Fibroblast of skin of abdomen (primary cell): ENCODE results near the gene SLC25A19.
"Not testable (repeated sequence)": the region's sequence is repeated elsewhere in the genome, so short reads cannot be mapped to it uniquely, and the experiment has no call there.

Source experiments
- DNase-seq: peaks from one replicate; pipeline ENCODE4 v3.0.0-alpha.2; 2013

The SLC25A19 gene

DNA sequence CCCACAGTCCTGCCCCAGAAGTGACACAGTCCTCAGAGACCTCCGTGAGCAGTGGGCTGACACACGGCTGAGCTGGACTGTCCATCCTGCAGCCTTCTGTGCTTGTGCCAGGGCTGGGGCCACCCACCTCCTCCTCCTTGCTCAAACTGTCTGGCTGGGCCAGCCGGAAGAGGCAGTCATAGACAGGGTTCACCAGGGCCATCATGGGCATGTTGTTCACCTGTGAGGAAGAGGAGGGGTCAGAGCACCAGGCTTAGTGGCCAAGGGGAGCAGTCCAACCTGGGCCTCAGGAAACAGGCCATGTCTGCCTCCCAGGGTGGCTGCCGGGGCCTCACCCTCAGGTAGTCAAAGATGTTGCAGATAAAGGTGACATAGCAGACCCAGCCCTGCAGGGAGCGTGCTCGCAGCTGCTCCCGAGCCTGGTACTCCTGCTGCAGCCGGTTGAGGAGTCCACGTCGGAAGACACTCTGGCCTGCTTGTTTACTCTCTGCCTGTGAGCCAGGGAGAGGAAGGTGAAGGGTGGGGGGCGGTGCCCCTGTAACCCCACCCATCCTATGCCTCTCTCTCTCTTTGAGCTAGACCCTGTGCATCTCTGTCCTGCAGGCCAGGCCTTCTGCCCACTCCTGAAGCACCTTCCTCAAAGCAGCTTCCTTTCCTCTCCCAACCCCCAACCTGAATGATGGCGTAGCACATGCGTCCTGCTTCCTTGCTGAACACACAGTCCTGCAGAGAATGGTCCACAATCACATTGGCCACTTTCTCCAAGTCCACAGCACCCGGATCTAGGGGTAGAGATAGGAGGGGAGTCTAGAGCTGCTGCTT, 21.6 kb downstream of the SLC25A19 start:
- DNase-seq, result no peak

- no peak for DNase-seq
Observed at GRCh38 chr17:75267153-75267410, 22.2 kb downstream of the SLC25A19 start.

GRCh38 chr17:75266316-75267152, 22.7 kb downstream of the SLC25A19 start:
- DNase-seq, result no peak

DNA sequence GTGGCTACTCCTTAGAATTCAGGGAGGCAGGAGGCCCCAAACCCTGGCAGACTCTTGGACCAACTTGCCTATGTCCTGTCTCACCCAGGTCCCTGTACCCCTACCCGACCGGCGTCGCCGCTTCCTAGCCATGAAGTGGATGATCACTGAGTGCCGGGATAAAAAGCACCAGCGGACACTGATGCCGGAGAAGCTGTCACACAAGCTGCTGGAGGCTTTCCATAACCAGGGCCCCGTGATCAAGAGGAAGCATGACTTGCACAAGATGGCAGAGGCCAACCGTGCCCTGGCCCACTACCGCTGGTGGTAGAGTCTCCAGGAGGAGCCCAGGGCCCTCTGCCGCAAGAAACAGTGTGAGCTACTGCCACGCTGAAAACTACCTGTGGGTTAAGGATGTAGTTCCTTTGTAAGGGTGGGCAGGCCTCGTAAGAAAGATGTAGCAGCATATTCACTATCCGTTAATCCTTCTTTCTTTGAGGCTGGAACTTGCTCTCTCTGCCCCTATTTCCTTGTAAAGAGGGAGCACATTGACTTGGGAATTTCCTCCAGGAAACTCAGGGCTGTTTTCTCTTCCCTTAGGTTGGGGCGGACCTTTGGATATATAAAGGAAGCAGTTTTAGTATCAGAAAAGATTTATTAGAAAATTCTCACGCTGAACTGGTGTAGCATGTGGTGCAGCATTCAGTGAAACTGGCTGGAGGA, 23.5 kb downstream of the SLC25A19 start:
- no peak for DNase-seq

- DNase-seq, result no peak
Observed at GRCh38 chr17:75263055-75263454, 26.2 kb downstream of the SLC25A19 start.

DNA sequence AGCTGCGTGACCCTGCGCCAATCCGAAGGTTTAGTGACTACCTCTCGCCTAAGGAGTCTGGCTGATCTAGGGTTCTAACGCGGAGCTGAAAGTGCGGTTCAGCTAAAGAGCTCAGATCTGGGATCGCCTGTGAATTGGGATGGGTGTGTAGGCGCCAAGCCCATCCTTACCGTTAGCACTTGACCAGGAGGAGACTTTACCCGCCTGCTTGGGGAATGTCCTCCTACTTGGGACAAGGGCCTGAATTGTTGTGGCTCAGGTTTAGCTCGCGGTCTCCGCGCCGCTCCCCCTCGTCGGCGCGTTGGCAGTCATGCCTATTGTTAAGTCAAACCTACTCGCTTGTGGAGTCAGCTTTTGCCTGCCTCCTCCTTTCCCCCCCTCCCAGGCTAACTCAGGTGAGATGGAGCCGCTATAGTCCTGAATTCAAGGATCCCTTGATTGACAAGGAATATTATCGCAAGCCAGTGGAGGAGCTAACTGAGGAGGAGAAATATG, 27.1 kb downstream of the SLC25A19 start:
- DNase-seq, result no peak

GRCh38 chr17:75261336-75262111, 27.7 kb downstream of the SLC25A19 start, which contains the start of the genes GGA3 and MRPS7:
TSS of gene GGA3 (minus strand) at chr17:75261606. CDS start at chr17:75261587, 19 bp downstream.
TSS of gene MRPS7 (plus strand) at chr17:75261879. CDS start at chr17:75261901, 22 bp downstream.
- peak; percentile 94 for DNase-seq

DNA sequence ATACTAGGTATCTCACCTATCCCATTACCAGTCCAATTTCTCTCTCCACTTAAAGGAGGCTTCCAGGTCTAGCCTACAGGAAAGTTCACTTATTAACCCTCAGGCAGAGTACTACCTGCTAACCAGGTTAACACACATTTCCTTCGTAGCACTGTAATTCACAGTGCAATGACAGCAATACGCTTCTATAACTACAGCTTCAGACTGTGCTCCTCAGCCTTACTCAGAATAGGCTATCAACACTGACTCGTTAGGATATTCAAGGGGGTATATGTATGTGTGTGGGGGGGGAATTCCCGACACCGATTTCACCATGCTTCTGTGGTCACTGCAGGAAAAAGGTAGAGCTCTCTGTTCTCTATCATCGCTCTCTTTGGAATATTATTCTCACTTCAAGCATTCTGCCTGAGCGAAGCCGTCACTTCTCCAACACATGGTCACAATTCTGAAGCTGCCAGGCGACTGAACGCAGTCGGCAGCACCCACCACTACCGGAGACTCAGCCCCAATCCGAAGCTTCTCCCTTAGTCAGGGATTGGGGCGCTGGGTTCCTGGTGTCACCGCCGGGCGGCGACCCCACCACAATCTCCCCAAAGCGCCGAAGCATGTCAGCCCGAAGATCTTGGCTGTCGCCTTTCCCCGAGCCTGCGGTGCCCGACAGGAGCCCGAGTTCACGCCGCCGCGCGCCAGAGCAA, 28.4 kb downstream of the SLC25A19 start:
- DNase-seq, result no peak

GRCh38 chr17:75257228-75257627, 32.0 kb downstream of the SLC25A19 start:
- DNase-seq, result not testable (repeated sequence)

GRCh38 chr17:75255954-75256698, 33.1 kb downstream of the SLC25A19 start:
- DNase-seq, result not testable (repeated sequence)

DNA sequence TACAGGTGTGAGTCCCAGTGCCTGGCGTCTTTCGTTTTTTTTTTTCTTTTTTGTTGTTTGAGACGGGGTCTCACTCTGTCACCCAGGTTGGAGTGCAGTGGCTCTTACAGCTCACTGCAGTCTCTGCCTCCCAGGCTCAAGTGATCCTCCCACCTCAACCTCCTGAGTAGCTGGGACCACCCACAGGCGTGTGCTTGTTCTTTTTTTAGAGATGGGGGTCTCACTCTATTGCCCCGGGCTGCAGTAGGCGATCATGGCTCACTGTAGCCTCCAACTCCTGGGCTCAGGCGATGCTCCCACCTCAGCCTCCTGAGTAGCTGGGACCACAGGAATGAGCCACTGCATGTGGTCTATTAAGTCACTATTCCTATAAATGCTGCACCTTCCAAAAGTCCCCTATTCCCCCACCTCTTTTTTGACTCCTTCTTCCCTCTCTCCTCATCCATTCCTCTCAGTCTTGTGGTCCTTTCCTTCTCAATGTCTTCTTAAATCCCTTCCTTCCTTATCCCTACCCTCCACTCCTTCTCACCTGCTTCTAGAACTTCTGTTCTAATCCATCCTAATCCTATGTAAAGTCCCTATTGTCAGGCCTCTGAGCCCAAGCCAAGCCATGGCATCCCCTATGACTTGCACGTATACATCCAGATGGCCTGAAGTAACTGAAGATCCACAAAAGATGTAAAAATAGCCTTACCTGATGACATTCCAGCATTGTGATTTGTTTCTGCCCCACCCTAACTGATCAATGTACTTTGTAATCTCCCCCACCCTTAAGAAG, 37.0 kb downstream of the SLC25A19 start:
- DNase-seq, result no peak

DNA sequence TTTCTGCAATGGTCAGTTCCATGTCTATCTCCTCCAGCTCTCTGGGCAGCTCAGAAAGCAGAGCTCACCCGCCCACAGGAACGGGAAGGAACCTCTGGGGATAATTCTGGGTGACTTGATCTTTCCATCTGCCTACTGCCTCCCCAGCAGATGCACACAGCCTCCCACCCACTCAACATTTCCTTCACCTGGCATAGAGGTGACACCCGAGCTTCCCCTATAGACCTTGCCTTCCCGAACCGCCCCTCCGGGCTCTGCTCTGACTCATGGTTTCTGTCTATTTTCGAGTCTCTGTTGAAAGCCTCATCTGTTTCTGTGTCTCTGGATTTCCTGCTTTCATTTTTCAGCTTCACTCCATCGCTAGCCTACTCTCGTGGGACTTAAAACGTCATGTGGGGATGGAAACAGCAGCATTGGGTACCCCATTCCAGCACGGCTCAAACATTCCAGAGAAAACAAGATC, 39.2 kb downstream of the SLC25A19 start:
- peak; percentile 54 for DNase-seq

- DNase-seq, result no peak
Observed at GRCh38 chr17:75249564-75249963, 39.7 kb downstream of the SLC25A19 start.

- no peak for DNase-seq
Observed at GRCh38 chr17:75246404-75246803, 42.8 kb downstream of the SLC25A19 start.

DNA sequence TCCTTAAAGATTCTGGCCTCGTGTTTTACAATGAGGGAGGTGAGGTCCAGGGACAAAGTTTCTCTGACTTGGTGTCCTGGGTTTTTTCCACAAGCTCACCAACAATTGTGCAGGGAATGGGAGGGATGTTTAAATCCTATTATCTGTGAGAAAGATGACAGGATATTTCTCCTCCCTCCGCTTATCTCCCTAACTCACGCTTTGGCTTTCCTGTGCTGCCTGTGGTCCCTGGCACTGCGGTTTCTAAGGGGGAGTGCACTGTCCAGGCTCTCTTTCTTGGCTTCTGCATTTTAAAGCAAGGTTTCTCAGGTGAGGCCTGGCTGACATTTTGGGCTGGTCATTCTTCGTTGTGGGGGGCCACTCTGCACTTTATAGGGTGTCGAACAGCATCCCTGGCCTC, 44.2 kb downstream of the SLC25A19 start:
- no peak for DNase-seq

DNA sequence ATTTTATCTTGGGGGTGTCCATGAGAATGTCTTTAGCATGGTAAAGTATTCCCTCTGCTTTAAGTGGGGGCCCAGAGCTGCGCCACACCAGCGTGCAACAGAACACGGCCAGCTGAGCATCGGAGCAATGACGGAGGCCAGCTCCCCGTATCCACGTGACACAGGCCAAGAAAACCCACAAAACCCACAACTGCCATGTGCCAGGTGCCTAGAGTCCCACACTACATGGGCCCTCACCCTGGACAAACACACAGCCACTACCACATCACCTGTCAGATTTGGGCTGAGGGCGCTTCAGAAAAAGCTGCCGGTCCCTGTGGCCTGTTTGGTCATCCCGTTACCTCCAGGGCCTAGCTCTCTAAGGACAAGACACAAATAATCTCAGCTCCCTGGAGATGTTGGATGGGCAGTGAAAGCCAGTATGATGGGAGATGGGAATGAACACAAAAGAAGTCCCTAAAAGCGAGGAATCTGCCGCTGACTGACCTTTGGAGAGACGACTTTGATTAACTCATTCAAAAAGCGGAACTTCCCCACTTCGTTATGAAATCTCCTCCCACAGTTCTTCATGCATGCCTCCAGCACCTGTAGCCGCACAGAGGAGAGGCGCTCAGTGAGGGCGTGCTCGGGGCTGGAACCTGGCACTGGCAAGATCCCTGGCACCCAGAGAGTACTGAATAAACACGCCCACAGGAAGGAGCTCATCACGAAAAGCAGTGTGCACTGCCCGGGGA, 44.9 kb downstream of the SLC25A19 start:
- no peak for DNase-seq

- no peak for DNase-seq
Observed at GRCh38 chr17:75242461-75243042, 46.7 kb downstream of the SLC25A19 start.

DNA sequence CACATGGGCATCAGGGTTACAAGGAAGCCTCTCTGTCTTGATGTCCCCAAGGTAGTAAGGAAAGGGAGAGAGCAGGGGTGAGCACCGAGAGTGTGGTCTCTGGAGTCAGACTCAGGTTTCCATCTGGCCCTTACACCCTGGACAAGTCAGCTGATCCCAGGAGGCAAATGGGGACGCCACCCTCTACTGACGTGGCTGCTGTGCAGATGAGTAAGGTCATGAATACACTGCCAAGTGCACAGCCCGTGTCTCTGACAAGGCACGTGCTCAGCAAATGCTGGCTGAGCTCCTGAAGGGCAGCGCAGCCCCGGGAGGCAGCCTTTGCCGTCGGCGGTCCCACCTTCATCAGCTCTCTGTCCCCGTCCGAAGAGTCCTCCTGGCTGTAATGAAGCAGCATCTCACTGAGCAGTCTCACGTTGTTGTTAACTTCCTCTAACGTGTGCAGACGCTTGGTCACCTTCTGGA, 47.2 kb downstream of the SLC25A19 start:
- no peak for DNase-seq

DNA sequence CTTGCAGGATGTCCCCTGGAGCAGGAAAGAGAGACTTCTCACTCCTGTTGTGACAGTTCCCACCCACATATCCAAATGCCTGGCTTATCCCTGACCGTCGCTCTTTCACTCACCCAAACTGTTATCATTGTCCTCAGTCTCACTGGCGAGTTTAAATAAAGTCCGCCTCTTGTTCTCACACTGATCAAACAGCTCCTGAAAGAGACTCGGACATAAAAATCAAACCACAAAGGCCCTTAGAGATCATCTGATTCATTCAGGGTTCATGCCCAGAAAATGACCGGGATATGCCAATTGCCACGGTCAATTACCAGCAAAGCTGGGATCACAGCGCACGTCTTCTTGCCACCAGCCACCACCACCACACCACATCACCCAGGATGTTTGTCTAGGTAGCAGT, 47.7 kb downstream of the SLC25A19 start:
- no peak for DNase-seq
